Suprapubic skin (tissue), 4 donors: Measurements from ENCODE around the gene PPARGC1A.

Experiments
- CTCF ChIP-seq, 2 donors: fragments of 200-600 bp in 1 of 2; fragments of 450-650 bp in 1 of 2; sonication (generic) in 1 of 2; IDR thresholded peaks; one replicate each; pipeline ENCODE4 v1.5.1; 2016 to 2019; ENCODE audit warnings: antibody characterized with exemption in 2 of 2, mild to moderate bottlenecking in 1 of 2, moderate library complexity in 1 of 2
- EP300 ChIP-seq: sonication (generic); formaldehyde crosslinking; IDR thresholded peaks from one replicate; pipeline ENCODE4 v1.6.1; 2017; ENCODE audit warnings: antibody characterized with exemption
- POLR2A ChIP-seq, 2 donors: fragments of 450-650 bp; IDR thresholded peaks; one replicate each; pipeline ENCODE4 v1.6.1; 2017; ENCODE audit warnings: antibody characterized with exemption in 2 of 2, mild to moderate bottlenecking in 2 of 2, moderate library complexity in 2 of 2
- POLR2AphosphoS5 ChIP-seq, 3 donors: sonication (generic); formaldehyde crosslinking; IDR thresholded peaks; one replicate each; pipeline ENCODE4 v1.6.1; 2017; ENCODE audit warnings: antibody characterized with exemption in 3 of 3

GRCh38 chr4:23782778-23783437 is 106.9 kb downstream of the PPARGC1A start:
- TF ChIP-seq CTCF (IDR thresholded peaks at IDR 0.05) (no peak), EP300 (no peak), POLR2A (IDR thresholded peaks at IDR 0.05) (no peak), POLR2AphosphoS5 (IDR thresholded peaks at IDR 0.05) (no peak)
